GM18517 (cell line): ENCODE data around the gene RABL6.
"Not testable (repeated sequence)": the region's sequence is repeated elsewhere in the genome, so short reads cannot be mapped to it uniquely, and the experiment has no call there.

Experiments used
- ATAC-seq: cut with Tn5 transposase; IDR thresholded peaks from one replicate; pipeline ENCODE4 v1.9.1; 2021; ENCODE audit warnings: mild to moderate bottlenecking, moderate library complexity; ENCODE audit not compliant: unreplicated experiment

Gene RABL6

GRCh38 chr9:136856079-136856476 is 48.3 kb downstream of the RABL6 start:
- no peak for ATAC-seq

- ATAC-seq: no peak
Observed at GRCh38 chr9:136856541-136857141, 48.9 kb downstream of the RABL6 start.

- ATAC-seq: no peak
Observed at GRCh38 chr9:136857166-136857565, 49.4 kb downstream of the RABL6 start.

- no peak for ATAC-seq
Observed at GRCh38 chr9:136857581-136858412, 50.0 kb downstream of the RABL6 start.

- ATAC-seq: no peak
Observed at GRCh38 chr9:136858452-136858843, 50.7 kb downstream of the RABL6 start.

GRCh38 chr9:136858844-136859757 is 51.4 kb downstream of the RABL6 start:
- no peak for ATAC-seq

- ATAC-seq: no peak
Observed at GRCh38 chr9:136860529-136860928, 52.8 kb downstream of the RABL6 start.

GRCh38 chr9:136860933-136861873 is 53.5 kb downstream of the RABL6 start:
- ATAC-seq: no peak

- no peak for ATAC-seq
Observed at GRCh38 chr9:136861874-136862457, 54.2 kb downstream of the RABL6 start.

- ATAC-seq: no peak
Observed at GRCh38 chr9:136862849-136863622, 55.3 kb downstream of the RABL6 start.

- ATAC-seq: no peak
Observed at GRCh38 chr9:136863623-136864273, 56.0 kb downstream of the RABL6 start.

GRCh38 chr9:136865041-136865767 is 57.5 kb downstream of the RABL6 start:
- ATAC-seq: no peak

- ATAC-seq: no peak
Observed at GRCh38 chr9:136865768-136866103, 58.0 kb downstream of the RABL6 start.

- not testable (repeated sequence) for ATAC-seq
Observed at GRCh38 chr9:136866898-136867421, 59.2 kb downstream of the RABL6 start.

- no peak for ATAC-seq
Observed at GRCh38 chr9:136867480-136867879, 59.7 kb downstream of the RABL6 start.

GRCh38 chr9:136867917-136868316 is 60.2 kb downstream of the RABL6 start:
- ATAC-seq: no peak

GRCh38 chr9:136868644-136869043 is 60.9 kb downstream of the RABL6 start:
- no peak for ATAC-seq

GRCh38 chr9:136869611-136870010 is 61.9 kb downstream of the RABL6 start:
- not testable (repeated sequence) for ATAC-seq
